HL-60 (cell line): ENCODE measurements around the gene KCNMA1.

Source experiments
- GABPA ChIP-seq: IDR thresholded peaks from 2 replicates; pipeline ENCODE4 v1.6.1; 2012; ENCODE audit warnings: low read depth
- POLR2AphosphoS5 ChIP-seq: IDR thresholded peaks from 2 replicates; pipeline ENCODE4 v1.6.1; 2012; ENCODE audit warnings: low read depth
- SPI1 ChIP-seq: IDR thresholded peaks from 2 replicates; pipeline ENCODE4 v1.6.1; 2012; ENCODE audit warnings: low read depth, mild to moderate bottlenecking, borderline replicate concordance
- TF ChIP-seq, protein P1 (sequence below): IDR thresholded peaks from one replicate; pipeline ENCODE4 v1.5.1; 2011; ENCODE audit warnings: low read length, control low read depth, inconsistent platforms; ENCODE audit not compliant: insufficient read depth
- TF ChIP-seq, protein P2 (sequence below): IDR thresholded peaks from 2 replicates; pipeline ENCODE4 v1.6.1; 2012; ENCODE audit warnings: low read depth; ENCODE audit not compliant: insufficient replicate concordance

DNA sequence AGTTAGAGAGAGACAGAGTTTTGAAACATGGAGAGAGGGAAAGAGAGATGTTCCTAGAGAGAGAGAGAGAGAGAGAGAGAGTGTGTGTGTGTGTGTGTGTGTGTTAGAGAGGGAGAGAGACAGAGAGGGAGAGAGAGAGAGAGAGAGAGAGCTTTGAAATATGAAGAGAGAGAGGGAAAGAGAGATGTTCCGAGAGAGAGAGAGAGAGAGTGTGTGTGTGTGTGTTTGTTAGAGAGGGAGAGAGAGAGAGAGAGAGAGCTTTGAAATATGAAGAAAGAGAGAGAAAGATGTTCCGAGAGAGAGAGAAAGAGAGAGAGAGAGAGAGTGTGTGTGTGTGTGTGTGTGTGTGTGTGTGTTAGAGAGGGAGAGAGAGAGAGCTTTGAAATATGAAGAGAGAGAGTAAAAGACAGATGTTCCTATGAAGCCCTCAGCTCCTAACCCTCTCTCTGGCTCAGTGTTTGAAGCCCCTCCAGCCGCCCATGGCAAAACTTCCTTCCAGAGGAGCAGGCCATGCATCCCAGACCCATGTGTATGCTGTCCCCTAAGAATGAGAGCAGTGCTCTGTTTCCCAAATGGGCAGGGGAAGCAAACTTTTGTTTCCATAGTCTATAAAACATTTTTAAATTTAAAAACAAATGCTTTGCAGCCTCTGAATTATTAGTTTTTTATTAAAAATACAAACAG lies 130.9 kb downstream of the KCNMA1 start:
- TF ChIP-seq POLR2AphosphoS5 (no peak), GABPA (no peak), SPI1 (no peak)
- TF ChIP-seq, protein P1, sequence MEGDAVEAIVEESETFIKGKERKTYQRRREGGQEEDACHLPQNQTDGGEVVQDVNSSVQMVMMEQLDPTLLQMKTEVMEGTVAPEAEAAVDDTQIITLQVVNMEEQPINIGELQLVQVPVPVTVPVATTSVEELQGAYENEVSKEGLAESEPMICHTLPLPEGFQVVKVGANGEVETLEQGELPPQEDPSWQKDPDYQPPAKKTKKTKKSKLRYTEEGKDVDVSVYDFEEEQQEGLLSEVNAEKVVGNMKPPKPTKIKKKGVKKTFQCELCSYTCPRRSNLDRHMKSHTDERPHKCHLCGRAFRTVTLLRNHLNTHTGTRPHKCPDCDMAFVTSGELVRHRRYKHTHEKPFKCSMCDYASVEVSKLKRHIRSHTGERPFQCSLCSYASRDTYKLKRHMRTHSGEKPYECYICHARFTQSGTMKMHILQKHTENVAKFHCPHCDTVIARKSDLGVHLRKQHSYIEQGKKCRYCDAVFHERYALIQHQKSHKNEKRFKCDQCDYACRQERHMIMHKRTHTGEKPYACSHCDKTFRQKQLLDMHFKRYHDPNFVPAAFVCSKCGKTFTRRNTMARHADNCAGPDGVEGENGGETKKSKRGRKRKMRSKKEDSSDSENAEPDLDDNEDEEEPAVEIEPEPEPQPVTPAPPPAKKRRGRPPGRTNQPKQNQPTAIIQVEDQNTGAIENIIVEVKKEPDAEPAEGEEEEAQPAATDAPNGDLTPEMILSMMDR = no peak
- TF ChIP-seq, protein P2, sequence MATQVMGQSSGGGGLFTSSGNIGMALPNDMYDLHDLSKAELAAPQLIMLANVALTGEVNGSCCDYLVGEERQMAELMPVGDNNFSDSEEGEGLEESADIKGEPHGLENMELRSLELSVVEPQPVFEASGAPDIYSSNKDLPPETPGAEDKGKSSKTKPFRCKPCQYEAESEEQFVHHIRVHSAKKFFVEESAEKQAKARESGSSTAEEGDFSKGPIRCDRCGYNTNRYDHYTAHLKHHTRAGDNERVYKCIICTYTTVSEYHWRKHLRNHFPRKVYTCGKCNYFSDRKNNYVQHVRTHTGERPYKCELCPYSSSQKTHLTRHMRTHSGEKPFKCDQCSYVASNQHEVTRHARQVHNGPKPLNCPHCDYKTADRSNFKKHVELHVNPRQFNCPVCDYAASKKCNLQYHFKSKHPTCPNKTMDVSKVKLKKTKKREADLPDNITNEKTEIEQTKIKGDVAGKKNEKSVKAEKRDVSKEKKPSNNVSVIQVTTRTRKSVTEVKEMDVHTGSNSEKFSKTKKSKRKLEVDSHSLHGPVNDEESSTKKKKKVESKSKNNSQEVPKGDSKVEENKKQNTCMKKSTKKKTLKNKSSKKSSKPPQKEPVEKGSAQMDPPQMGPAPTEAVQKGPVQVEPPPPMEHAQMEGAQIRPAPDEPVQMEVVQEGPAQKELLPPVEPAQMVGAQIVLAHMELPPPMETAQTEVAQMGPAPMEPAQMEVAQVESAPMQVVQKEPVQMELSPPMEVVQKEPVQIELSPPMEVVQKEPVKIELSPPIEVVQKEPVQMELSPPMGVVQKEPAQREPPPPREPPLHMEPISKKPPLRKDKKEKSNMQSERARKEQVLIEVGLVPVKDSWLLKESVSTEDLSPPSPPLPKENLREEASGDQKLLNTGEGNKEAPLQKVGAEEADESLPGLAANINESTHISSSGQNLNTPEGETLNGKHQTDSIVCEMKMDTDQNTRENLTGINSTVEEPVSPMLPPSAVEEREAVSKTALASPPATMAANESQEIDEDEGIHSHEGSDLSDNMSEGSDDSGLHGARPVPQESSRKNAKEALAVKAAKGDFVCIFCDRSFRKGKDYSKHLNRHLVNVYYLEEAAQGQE = no peak
